Measurements from ENCODE around the gene BMPER. TPM values are rescaled to one million over a fixed set of nuclear protein-coding genes. Genes with fewer than 3 reads are reported as not detected.

BMPER gene
- total RNA-seq, 4 donors from 2014 or later: 0.25 to 2.3 (median 0.96) TPM

DNA sequence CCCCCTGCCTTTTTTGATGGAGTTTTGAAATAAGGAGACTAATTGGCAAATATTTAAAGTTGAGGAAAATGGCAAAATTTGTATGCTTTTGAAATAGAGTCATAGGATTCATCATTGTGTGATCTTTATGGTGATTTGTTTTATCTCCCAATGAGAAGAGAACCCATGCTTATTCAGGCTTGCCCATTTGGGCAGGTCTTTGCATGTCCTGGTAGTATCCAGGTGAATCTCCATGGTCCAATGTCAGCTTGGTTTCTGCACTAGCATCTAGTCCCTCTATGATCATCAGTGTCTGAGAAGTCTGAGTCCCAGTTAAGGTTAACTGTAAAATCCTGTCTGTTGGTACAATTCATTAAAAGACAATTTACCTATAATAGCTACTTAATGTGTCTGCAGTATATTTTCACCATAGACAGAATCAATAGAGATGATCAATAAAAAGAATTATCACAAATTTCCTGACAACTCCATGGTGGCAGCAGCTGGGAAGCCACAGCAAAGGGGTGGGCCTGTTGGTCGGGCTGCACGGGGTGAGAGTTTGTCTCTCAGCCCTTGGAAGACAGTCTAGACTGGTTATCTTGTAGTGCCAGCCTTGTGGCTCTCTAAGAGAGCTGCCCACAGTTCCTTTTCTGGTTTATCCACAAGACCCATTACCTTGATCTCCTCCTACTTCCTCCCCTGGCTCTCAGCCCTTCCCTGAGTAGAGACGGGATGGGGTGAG, 22.2 kb upstream of the BMPER start:
- WGBS, 2 donors: 51 to 77% methylated on average over 3 of the region's 3 CpGs
- H3K27ac ChIP-seq: no peak overlapping the region

GRCh38 chr7:33883671-33883965, 21.7 kb upstream of the BMPER start:
- 74 to 78% methylated on average over 1 of the region's 1 CpG for WGBS, 2 donors
- H3K36me3 ChIP-seq: no peaks in the 10 kb centered on the region
- H3K4me3 ChIP-seq (replicated peaks in 1 of 3): no peak overlapping the region
- H3K27ac ChIP-seq: no peak overlapping the region
- H3K4me1 ChIP-seq: no peaks in the 10 kb centered on the region
- no peak for DNase-seq
- no peaks in the 10 kb centered on the region for H3K27me3 ChIP-seq
- no peak for TF ChIP-seq POLR2A (IDR thresholded peaks at IDR 0.05)
- TF ChIP-seq, protein P1, sequence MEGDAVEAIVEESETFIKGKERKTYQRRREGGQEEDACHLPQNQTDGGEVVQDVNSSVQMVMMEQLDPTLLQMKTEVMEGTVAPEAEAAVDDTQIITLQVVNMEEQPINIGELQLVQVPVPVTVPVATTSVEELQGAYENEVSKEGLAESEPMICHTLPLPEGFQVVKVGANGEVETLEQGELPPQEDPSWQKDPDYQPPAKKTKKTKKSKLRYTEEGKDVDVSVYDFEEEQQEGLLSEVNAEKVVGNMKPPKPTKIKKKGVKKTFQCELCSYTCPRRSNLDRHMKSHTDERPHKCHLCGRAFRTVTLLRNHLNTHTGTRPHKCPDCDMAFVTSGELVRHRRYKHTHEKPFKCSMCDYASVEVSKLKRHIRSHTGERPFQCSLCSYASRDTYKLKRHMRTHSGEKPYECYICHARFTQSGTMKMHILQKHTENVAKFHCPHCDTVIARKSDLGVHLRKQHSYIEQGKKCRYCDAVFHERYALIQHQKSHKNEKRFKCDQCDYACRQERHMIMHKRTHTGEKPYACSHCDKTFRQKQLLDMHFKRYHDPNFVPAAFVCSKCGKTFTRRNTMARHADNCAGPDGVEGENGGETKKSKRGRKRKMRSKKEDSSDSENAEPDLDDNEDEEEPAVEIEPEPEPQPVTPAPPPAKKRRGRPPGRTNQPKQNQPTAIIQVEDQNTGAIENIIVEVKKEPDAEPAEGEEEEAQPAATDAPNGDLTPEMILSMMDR (IDR thresholded peaks at IDR 0.05): no peak
- intact Hi-C loops (cut with DNase I): no loop called here
- no peaks in the 10 kb centered on the region for H3K9me3 ChIP-seq

More for the DNA sequence above, 22.2 kb upstream of the BMPER start:
- no peaks in the 10 kb centered on the region for H3K36me3 ChIP-seq
- intact Hi-C loops (cut with DNase I): no loop called here
- no peak overlapping the region for H3K4me3 ChIP-seq (replicated peaks in 1 of 3)
- H3K27me3 ChIP-seq: no peaks in the 10 kb centered on the region
- no peak for DNase-seq
- TF ChIP-seq, protein P1 (IDR thresholded peaks at IDR 0.05): no peak
- no peak for TF ChIP-seq POLR2A (IDR thresholded peaks at IDR 0.05)
- no peaks in the 10 kb centered on the region for H3K9me3 ChIP-seq
- H3K4me1 ChIP-seq: no peaks in the 10 kb centered on the region

DNA sequence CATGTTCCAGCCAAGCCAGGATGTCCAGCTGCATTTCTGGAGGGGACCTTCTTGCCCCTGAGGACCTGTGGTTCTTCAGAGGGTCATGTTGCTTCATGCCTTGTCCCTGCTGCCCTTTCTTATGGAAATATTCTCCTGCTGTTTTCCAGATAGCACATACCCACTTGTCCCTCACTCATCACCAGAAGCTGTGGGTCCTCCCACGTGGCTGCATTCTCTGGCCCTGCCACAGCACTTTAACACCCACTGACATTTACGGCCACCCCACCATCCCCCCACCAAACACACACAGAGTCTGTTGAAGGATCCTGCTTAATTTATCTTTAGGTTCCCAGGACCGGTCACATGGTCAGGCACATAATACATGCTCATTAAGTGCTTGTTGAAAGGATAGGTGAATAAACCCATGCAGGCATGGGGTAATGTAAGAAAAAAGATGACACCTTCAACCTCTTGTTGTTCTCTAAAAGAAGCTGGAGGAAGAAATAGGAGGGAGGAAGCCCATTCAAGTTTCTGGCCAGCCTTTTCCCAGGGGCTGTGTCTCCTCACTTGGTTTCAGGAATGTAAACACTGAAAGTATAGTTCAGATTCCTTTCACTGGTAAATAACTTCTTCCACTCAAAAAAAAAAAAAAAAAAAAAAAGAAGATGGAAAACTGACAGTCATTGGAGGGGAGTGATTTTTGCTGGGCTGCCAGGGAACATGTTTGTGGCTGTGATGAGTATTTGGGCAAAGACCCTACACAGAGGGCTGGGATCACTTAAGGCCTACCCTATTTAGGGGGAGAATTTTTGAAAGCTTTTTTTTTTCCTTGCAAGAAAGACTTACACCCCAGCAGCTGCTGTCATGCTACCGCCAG, 19.8 kb upstream of the BMPER start:
- WGBS, 2 donors: 80 to 82% methylated on average over 4 of the region's 4 CpGs

DNA sequence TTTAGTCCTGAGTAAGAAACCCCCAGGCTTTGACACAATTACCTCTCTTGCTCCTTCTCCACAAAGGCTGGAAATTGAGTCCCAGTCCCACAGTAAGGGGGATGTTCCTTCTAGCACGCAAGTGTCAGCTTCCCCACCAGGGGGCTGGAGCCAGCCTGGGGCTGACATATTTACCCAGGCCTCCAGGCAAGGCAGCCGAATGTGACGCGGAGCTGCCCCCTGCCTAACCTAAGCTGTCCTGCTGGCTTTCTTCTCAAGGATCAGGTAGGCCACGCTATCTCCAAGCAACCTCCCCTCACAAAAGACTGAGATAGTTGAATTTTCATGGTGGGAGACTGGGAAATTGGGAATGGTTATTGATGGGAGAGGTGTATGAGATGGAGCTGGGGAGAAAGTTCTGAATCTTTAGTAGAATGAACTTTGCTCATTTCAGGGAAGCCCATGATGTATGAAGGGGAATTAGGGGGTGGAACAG, 19.2 kb upstream of the BMPER start:
- intact Hi-C loops (cut with DNase I): no loop called here
- DNase-seq: no peak
- no peak overlapping the region for H3K27ac ChIP-seq
- no peaks in the 10 kb centered on the region for H3K4me1 ChIP-seq
- H3K27me3 ChIP-seq: no peaks in the 10 kb centered on the region
- 76 to 77% methylated on average over 5 of the region's 5 CpGs for WGBS, 2 donors
- no peaks in the 10 kb centered on the region for H3K9me3 ChIP-seq
- TF ChIP-seq POLR2A (IDR thresholded peaks at IDR 0.05): no peak
- TF ChIP-seq, protein P1 (IDR thresholded peaks at IDR 0.05): no peak
- no peaks in the 10 kb centered on the region for H3K36me3 ChIP-seq
- no peak overlapping the region for H3K4me3 ChIP-seq (replicated peaks in 1 of 3)

More for the DNA sequence above, 19.8 kb upstream of the BMPER start:
- Histone ChIP-seq H3K9me3 (no peaks in the 10 kb centered on the region), H3K4me3 (replicated peaks in 1 of 3) (no peak overlapping the region), H3K4me1 (no peaks in the 10 kb centered on the region), H3K27me3 (no peaks in the 10 kb centered on the region), H3K27ac (no peak overlapping the region), H3K36me3 (no peaks in the 10 kb centered on the region)
- intact Hi-C loops (cut with DNase I): no loop called here
- DNase-seq: no peak
- no peak for TF ChIP-seq POLR2A (IDR thresholded peaks at IDR 0.05)
- TF ChIP-seq, protein P1 (IDR thresholded peaks at IDR 0.05): no peak

All from thyroid gland (tissue), 4 donors.